GM23338 (cell line): ENCODE measurements around the gene KIFC1.
"Not testable (repeated sequence)": the region's sequence is repeated elsewhere in the genome, so short reads cannot be mapped to it uniquely, and the experiment has no call there.

Experiments
- EZH2 ChIP-seq: fragments of 200-600 bp; sonication (generic); IDR thresholded peaks from one replicate; pipeline ENCODE4 v1.8.0; 2017; ENCODE audit warnings: antibody characterized with exemption, mild to moderate bottlenecking, low read depth; ENCODE audit not compliant: unreplicated experiment
- TF ChIP-seq, protein P1 (sequence below), 2 experiments: fragments of 200-600 bp in 1 of 2; sonication (generic) in 1 of 2; conservative IDR thresholded peaks; 2 replicates each; pipeline versions ENCODE4 v1.5.1 to v1.6.1; 2016 to 2017; ENCODE audit warnings: antibody characterized with exemption in 2 of 2, low read depth in 2 of 2, mild to moderate bottlenecking in 2 of 2, moderate library complexity in 1 of 2

DNA sequence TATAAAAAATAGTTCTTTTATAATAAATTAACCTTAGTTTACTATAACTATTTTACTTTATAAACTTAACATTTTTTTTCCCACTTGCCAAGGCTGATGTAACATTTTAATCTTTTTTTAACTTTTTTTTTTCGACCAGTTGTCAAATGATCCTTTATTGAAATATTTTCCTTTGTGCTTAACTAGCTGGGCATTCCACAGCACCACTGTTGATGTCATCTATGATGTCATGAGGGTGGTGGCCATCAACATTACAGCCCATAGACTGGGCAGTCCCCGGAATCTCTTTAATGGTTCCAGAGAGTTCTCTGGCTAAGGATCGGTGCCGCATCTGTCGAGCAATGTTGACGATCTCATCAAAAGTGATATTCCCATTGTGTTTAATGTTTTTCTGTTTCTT lies 8.3 kb downstream of the KIFC1 start:
- TF ChIP-seq, protein P1, sequence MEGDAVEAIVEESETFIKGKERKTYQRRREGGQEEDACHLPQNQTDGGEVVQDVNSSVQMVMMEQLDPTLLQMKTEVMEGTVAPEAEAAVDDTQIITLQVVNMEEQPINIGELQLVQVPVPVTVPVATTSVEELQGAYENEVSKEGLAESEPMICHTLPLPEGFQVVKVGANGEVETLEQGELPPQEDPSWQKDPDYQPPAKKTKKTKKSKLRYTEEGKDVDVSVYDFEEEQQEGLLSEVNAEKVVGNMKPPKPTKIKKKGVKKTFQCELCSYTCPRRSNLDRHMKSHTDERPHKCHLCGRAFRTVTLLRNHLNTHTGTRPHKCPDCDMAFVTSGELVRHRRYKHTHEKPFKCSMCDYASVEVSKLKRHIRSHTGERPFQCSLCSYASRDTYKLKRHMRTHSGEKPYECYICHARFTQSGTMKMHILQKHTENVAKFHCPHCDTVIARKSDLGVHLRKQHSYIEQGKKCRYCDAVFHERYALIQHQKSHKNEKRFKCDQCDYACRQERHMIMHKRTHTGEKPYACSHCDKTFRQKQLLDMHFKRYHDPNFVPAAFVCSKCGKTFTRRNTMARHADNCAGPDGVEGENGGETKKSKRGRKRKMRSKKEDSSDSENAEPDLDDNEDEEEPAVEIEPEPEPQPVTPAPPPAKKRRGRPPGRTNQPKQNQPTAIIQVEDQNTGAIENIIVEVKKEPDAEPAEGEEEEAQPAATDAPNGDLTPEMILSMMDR (conservative IDR thresholded peaks at IDR 0.05; ENCODE audit: low read depth in 2 of 2): not testable (repeated sequence)
- not testable (repeated sequence) for TF ChIP-seq EZH2
